ENCODE data around the gene RASL11B.

RASL11B gene

GRCh38 chr4:52843351-52843750 lies 18.8 kb upstream of the RASL11B start:
- no peak for DNase-seq (ENCODE audit: low spot score)

DNA sequence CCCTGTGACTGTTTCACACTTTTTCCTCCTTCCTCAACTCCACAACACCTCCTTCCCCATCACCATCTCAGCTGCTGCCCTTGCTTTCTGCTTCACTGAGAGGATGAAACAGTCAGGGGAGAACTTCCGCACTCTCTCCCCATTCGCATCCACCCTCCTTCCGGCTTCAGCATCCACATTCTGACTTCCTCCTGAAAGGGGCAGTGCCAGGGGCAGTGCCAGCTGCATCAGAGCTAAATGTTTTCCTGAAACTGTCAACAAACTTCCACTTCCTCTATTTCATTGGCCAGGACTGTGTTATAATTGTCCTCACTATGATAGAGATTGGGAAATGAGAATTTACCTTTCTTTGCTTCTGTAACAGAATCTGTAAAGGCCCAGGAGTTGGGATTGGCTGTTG lies 18.2 kb upstream of the RASL11B start:
- no peak for DNase-seq (ENCODE audit: low spot score)

DNA sequence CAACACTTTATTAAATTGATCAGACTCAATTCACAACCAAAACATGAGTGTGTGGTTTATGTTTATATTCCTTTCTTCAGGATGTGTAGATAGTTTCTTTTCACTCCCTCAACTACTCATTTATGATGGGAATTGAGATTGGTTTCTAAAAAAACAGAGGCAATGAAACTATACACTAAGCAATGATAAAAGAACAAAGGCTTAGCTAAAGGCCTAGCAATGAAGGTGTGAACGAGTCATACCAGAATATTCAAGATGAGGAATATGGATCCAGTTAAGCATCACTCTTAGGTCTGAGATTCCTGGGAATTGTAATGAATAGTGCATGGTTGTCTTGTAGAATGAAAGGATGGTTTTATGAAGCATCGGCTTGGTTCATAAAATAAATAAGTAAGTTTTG lies 17.5 kb upstream of the RASL11B start:
- no peak for DNase-seq (ENCODE audit: low spot score)

- DNase-seq (ENCODE audit: low spot score) = no peak
Measured at GRCh38 chr4:52846502-52846901, 15.6 kb upstream of the RASL11B start.

DNA sequence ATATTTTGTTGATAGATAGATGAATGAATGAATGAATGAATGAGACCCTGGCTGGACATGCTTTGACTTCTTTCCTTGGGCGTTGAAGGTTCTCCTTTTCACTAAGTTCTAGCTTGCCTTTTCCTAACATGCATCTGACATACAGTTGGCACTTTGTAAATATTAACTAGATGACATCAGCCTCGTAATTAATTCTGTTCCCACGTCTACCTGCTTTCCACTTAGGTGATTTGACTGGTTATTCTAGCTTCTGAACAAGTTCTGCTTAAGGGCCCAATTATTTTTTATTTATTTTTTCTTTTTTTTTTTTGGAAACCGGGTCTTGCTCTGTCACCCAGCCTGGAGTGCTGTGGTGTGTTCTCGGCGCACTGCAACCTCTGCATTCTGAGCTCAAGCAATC lies 13.9 kb upstream of the RASL11B start:
- peak; percentile 68 for DNase-seq (ENCODE audit: low spot score)

GRCh38 chr4:52850406-52851124 lies 11.6 kb upstream of the RASL11B start:
- DNase-seq (ENCODE audit: low spot score) = no peak

DNA sequence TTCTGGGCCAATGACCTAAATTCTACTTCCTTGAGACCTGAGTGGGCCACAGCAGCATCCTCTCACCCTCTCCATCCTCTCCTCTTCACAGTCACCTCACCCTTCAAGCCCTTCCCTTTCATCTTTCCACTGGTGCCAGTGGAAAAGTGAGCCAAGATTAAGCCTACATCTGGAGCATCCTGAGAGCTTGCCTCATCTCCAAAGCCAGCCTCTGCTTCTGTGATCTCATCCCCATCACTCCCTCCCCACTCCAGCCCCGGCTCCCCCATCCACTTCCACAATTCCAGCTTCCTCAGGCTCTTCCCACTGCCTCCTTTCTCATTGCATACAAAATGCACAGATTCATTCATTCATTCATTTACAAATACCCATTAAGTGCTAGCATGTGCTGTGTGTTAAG lies 10.1 kb upstream of the RASL11B start:
- DNase-seq (ENCODE audit: low spot score) = no peak

GRCh38 chr4:52852711-52853110 lies 9.4 kb upstream of the RASL11B start:
- DNase-seq (ENCODE audit: low spot score) = no peak

DNA sequence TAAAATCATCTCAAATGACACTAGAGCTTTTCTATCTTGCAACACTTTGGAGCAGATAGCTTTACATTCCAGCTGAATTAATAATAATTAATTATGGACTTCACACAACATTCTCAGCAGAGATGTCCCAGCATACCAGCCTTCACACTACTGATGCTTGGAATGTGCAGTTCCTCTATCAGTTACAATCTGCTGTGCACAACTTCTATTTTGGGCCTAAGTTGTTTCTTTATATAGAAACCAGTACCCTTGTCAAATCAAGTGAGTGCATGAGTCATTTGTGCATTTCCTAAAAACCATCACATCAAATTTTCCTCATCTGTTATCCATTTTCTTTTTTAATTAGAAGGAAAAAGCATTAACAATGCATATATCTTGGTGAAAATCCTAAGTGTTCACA lies 8.8 kb upstream of the RASL11B start:
- peak; percentile 38 for DNase-seq (ENCODE audit: low spot score)

GRCh38 chr4:52856801-52857200 lies 5.3 kb upstream of the RASL11B start:
- no peak for DNase-seq (ENCODE audit: low spot score)

DNA sequence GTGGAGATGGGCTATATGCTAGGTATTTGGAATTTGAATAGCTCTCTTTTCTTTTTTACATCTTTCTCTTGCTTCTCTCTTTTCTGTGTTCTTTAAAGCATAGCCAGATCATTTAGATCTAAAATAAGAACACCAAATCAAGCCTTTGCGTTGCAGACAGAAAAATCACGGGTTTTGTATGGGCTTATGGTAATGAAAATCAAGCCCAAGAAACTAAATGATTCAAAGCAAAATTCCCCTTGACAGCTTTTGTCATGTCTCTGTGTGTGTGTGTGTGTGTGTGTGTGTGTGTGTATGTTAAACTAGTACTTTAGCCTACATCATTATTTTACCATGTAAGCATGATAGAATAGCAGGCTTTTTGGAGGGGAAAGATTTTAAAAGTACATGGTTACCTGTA lies 1.8 kb upstream of the RASL11B start:
- DNase-seq (ENCODE audit: low spot score) = no peak

DNA sequence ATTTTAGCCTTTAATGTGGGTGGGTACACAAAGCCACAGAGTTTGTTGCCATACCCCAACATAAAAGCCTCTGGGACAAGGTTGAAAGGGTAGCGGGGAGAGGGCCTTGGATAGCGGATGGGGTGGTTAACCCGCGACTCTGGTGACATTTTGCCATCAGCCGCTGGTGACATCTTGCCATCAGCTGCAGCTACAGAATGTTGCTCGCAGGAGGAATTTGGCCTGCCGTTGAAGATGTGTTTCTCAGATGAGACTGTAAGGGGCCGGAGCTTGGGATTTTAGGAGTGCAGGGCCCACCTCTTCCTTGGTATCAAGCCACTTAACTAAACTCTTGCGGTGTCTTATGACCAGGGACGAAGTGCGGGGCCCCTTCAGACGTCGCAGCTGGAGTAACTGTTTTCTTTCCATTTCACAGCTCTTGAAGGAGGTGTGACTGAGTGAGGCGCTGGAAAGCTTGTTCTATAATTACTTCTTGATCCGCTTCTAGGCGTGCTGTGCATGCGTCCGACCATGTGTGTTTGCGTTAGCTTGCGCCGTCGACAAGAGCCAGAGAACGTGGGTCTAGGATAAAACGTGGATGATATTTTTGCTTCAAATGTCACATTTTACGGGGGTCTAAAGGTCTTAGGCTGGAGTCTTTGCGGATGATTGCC lies 820 bp upstream of the RASL11B start:
- no peak for DNase-seq (ENCODE audit: low spot score)

GRCh38 chr4:52862639-52863161 lies 583 bp downstream of the RASL11B start:
- no peak for DNase-seq (ENCODE audit: low spot score)

DNA sequence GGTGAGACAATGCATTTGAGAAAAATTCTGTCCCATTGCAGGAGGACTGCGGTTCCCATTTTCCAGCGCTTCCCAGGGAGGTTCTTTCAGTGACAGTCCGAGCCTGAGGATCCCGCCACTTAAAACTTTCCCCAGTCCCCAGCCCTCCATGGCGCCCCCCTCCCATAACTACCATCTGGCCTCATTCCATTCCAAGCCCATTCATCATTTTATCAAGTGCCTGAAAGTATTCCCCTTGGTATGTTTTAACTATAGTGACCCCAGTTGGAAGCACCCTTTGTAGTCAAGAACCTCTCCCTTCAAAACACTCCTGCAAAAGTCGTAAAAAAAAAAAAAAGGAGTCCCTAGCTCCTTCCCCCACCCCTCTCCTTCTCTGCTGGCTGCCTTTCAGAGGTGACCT lies 1.2 kb downstream of the RASL11B start:
- no peak for DNase-seq (ENCODE audit: low spot score)

DNA sequence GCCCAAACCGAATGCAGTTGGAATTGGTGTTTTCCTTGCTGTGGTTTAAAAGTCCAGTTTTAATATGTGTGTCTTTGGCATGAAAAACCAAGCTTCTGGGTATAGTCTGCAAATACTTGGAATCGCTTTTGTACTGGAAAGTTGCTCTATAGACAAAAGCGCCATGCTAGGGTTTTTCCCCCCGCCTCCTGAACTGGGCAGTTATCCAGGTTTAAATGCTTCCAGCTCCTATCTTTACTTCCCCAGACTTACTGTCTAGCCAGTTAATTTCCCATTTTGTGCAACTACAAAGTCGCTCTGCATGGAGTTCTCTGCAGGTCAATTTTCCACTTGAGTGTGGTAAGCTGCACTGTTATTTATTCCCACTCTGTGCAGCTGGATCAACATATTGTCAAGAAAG lies 2.7 kb downstream of the RASL11B start:
- no peak for DNase-seq (ENCODE audit: low spot score)

GRCh38 chr4:52865300-52865699 lies 3.2 kb downstream of the RASL11B start:
- no peak for DNase-seq (ENCODE audit: low spot score)

DNA sequence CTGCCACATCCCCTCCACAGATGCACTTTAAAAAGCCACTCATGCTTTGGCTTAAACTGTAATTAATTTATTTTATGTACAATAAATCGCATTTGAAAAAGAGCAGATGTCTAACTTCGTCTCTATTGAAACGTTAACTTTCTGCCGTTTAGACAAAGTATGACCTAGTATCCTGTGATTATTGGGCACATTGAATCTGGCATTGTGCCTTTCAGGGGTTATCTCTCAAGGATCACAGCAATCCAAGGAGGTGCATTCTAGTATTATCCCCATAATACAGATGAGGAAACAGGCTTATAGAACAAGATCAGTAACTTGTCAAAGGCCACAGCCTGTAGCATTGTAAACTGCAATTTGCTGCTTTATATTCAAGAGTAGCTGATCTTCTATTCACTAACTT lies 4.6 kb downstream of the RASL11B start:
- no peak for DNase-seq (ENCODE audit: low spot score)

GRCh38 chr4:52867163-52867562 lies 5.0 kb downstream of the RASL11B start:
- no peak for DNase-seq (ENCODE audit: low spot score)

GRCh38 chr4:52868133-52868532 lies 6.0 kb downstream of the RASL11B start:
- DNase-seq (ENCODE audit: low spot score) = peak; percentile 21

- DNase-seq (ENCODE audit: low spot score) = no peak
Measured at GRCh38 chr4:52869196-52869595, 7.1 kb downstream of the RASL11B start.

- DNase-seq (ENCODE audit: low spot score) = no peak
Measured at GRCh38 chr4:52869656-52870055, 7.5 kb downstream of the RASL11B start.

GRCh38 chr4:52870225-52870624 lies 8.1 kb downstream of the RASL11B start:
- no peak for DNase-seq (ENCODE audit: low spot score)

GRCh38 chr4:52873191-52873590 lies 11.1 kb downstream of the RASL11B start:
- DNase-seq (ENCODE audit: low spot score) = no peak

GRCh38 chr4:52873861-52874343 lies 11.8 kb downstream of the RASL11B start:
- DNase-seq (ENCODE audit: low spot score) = peak; percentile 30

Measured in kidney tubule cell (primary cell).